Peyer's patch (tissue), 4 donors: Measurements from ENCODE around the gene BBS12.

Experiments
- POLR2A ChIP-seq, 2 donors: fragments of 450-650 bp; IDR thresholded peaks; one replicate each; pipeline ENCODE4 v1.5.1; 2017; ENCODE audit warnings: antibody characterized with exemption in 2 of 2, mild to moderate bottlenecking in 2 of 2, moderate library complexity in 2 of 2
- TF ChIP-seq, protein P1 (sequence below), 6 experiments: fragments of 450-650 bp in 4 of 6; fragments of 200-600 bp in 2 of 6; sonication (generic) in 1 of 6; IDR thresholded peaks; one replicate each; pipeline ENCODE4 v1.5.1; 2017 to 2019; ENCODE audit warnings: antibody characterized with exemption in 6 of 6, mild to moderate bottlenecking in 3 of 6, moderate library complexity in 1 of 6

DNA sequence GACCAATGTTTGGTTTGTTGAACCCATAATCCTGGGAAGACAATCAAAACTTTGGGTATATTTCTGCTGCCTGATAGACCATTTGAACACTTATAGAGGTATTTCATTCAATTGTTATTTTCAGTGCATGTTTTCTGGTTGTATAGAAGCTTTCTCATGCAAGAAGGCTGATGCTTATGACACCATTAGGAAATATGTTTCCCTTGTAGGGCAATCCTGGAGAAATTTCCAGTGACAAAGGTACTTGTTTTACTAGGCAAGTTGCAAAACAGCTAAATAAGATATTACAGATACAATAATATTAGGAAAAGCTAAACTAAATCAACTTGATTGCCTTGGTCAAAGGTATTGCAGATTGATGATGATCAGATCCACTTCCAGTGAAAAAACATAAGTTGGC lies 61.3 kb downstream of the BBS12 start:
- TF ChIP-seq, protein P1, sequence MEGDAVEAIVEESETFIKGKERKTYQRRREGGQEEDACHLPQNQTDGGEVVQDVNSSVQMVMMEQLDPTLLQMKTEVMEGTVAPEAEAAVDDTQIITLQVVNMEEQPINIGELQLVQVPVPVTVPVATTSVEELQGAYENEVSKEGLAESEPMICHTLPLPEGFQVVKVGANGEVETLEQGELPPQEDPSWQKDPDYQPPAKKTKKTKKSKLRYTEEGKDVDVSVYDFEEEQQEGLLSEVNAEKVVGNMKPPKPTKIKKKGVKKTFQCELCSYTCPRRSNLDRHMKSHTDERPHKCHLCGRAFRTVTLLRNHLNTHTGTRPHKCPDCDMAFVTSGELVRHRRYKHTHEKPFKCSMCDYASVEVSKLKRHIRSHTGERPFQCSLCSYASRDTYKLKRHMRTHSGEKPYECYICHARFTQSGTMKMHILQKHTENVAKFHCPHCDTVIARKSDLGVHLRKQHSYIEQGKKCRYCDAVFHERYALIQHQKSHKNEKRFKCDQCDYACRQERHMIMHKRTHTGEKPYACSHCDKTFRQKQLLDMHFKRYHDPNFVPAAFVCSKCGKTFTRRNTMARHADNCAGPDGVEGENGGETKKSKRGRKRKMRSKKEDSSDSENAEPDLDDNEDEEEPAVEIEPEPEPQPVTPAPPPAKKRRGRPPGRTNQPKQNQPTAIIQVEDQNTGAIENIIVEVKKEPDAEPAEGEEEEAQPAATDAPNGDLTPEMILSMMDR (IDR thresholded peaks at IDR 0.05): no peak
- no peak for TF ChIP-seq POLR2A (IDR thresholded peaks at IDR 0.05)
